Choroid plexus epithelial cell (primary cell): ENCODE data around the gene SLC25A48.
A peak's percentile ranks its signal among the peaks of the same experiment; 100 is the strongest.
"Not testable (repeated sequence)": the region's sequence is repeated elsewhere in the genome, so short reads cannot be mapped to it uniquely, and the experiment has no call there.

Experiments
- DNase-seq: peaks from one replicate; pipeline ENCODE4 v3.0.0-alpha.2; 2010; ENCODE audit warnings: low read depth
- H3K4me3 ChIP-seq: 2 replicates; pipeline ENCODE4 v1.5.1; 2011; ENCODE audit warnings: low read depth, mild to moderate bottlenecking, control low read depth, low read length, moderate library complexity
- CTCF ChIP-seq: conservative IDR thresholded peaks from 2 replicates; pipeline ENCODE4 v1.5.1; 2011; ENCODE audit warnings: low read depth, mild to moderate bottlenecking, control low read depth, inconsistent platforms, low read length, moderate library complexity

SLC25A48 gene

GRCh38 chr5:135833961-135834638, 363 bp upstream of the SLC25A48 start:
- peak; percentile 73 for TF ChIP-seq CTCF
- no peak overlapping the region for H3K4me3 ChIP-seq
- peak; percentile 43 for DNase-seq

- no peak for DNase-seq
- no peak for TF ChIP-seq CTCF
- H3K4me3 ChIP-seq: no peak overlapping the region
Observed at GRCh38 chr5:135835766-135836165, 1.3 kb downstream of the SLC25A48 start.

GRCh38 chr5:135838395-135838794, 3.9 kb downstream of the SLC25A48 start:
- not testable (repeated sequence) for H3K4me3 ChIP-seq, DNase-seq

GRCh38 chr5:135839566-135839965, 5.1 kb downstream of the SLC25A48 start:
- no peak for TF ChIP-seq CTCF
- DNase-seq: no peak
- no peak overlapping the region for H3K4me3 ChIP-seq

GRCh38 chr5:135840959-135841358, 6.5 kb downstream of the SLC25A48 start:
- DNase-seq: no peak
- TF ChIP-seq CTCF: no peak
- no peak overlapping the region for H3K4me3 ChIP-seq

- TF ChIP-seq CTCF: no peak
- H3K4me3 ChIP-seq: no peak overlapping the region
- no peak for DNase-seq
Observed at GRCh38 chr5:135842737-135843136, 8.3 kb downstream of the SLC25A48 start.

GRCh38 chr5:135843571-135844337, 9.3 kb downstream of the SLC25A48 start:
- H3K4me3 ChIP-seq: no peak overlapping the region
- TF ChIP-seq CTCF: no peak
- no peak for DNase-seq
